Astrocyte (in vitro differentiated cells and primary cell): ENCODE data around the gene NR2F2. TPM values are rescaled to one million over a fixed set of nuclear protein-coding genes. Genes with fewer than 3 reads are reported as not detected.

Experiments used
- DNase-seq: peaks from one replicate; pipeline ENCODE4 v3.0.0-alpha.2; 2010; ENCODE audit warnings: low read depth
- FAIRE-seq: peaks from 2 replicates; lab custom pipeline; 2011; peaks lifted over from hg19 to GRCh38; lab: Jason Lieb, UNC
- H2AFZ ChIP-seq: 2 replicates; pipeline ENCODE4 v1.6.0; 2012; ENCODE audit warnings: low read depth, low read length, inconsistent platforms
- H3K27ac ChIP-seq: 2 replicates; pipeline ENCODE4 v1.5.1; 2011; ENCODE audit warnings: low read depth, low read length, inconsistent platforms
- H3K27me3 ChIP-seq: 2 replicates; pipeline ENCODE4 v1.6.0; 2011; ENCODE audit warnings: low read length, inconsistent platforms; ENCODE audit not compliant: insufficient read depth
- H3K36me3 ChIP-seq: 2 replicates; pipeline ENCODE4 v1.5.1; 2011; ENCODE audit warnings: low read length, inconsistent platforms; ENCODE audit not compliant: insufficient read depth
- H3K4me1 ChIP-seq: 2 replicates; pipeline ENCODE4 v1.5.1; 2011; ENCODE audit warnings: low read length, inconsistent platforms; ENCODE audit not compliant: insufficient read depth
- H3K4me2 ChIP-seq: 2 replicates; pipeline ENCODE4 v1.6.0; 2012; ENCODE audit warnings: low read length, inconsistent platforms
- H3K4me3 ChIP-seq: 2 replicates; pipeline ENCODE4 v1.5.1; 2011; ENCODE audit warnings: low read depth, mild to moderate bottlenecking, low read length, inconsistent platforms; ENCODE audit not compliant: insufficient read depth
- H3K79me2 ChIP-seq: 2 replicates; pipeline ENCODE4 v1.6.0; 2012; ENCODE audit warnings: mild to moderate bottlenecking, low read length, inconsistent platforms; ENCODE audit not compliant: insufficient read depth
- H3K9ac ChIP-seq: 2 replicates; pipeline ENCODE4 v1.6.0; 2012; ENCODE audit warnings: mild to moderate bottlenecking, low read length, inconsistent platforms
- H3K9me3 ChIP-seq: 2 replicates; pipeline ENCODE4 v1.5.1; 2012; ENCODE audit warnings: low read depth, mild to moderate bottlenecking, low read length, inconsistent platforms; ENCODE audit not compliant: insufficient read depth
- H4K20me1 ChIP-seq: 2 replicates; pipeline ENCODE4 v1.6.0; 2012; ENCODE audit warnings: low read length, inconsistent platforms; ENCODE audit not compliant: insufficient read depth
- H3K27ac Mint-ChIP-seq: one replicate; pipeline ENCODE4 v1.8.0; 2021; ENCODE audit warnings: mild to moderate bottlenecking, mixed read lengths; ENCODE audit not compliant: unreplicated experiment
- H3K27me3 Mint-ChIP-seq: one replicate; pipeline ENCODE4 v1.8.0; 2021; ENCODE audit warnings: low read depth, mixed read lengths; ENCODE audit not compliant: unreplicated experiment
- H3K36me3 Mint-ChIP-seq: one replicate; pipeline ENCODE4 v1.8.0; 2021; ENCODE audit warnings: low read depth, mixed read lengths; ENCODE audit not compliant: unreplicated experiment
- H3K4me1 Mint-ChIP-seq: one replicate; pipeline ENCODE4 v1.8.0; 2021; ENCODE audit warnings: low read depth, mixed read lengths; ENCODE audit not compliant: unreplicated experiment
- H3K4me3 Mint-ChIP-seq: one replicate; pipeline ENCODE4 v1.8.0; 2021; ENCODE audit warnings: mild to moderate bottlenecking, moderate library complexity, mixed read lengths; ENCODE audit not compliant: unreplicated experiment
- H3K9me3 Mint-ChIP-seq: one replicate; pipeline ENCODE4 v1.8.0; 2021; ENCODE audit warnings: mild to moderate bottlenecking, mixed read lengths; ENCODE audit not compliant: unreplicated experiment
- CTCF ChIP-seq: IDR thresholded peaks from 2 replicates; pipeline ENCODE4 v1.5.1; 2011; ENCODE audit warnings: low read depth, mild to moderate bottlenecking, inconsistent platforms, low read length, moderate library complexity; ENCODE audit not compliant: insufficient read depth
- EZH2 ChIP-seq: IDR thresholded peaks from 2 replicates; pipeline ENCODE4 v1.6.1; 2012; ENCODE audit warnings: mild to moderate bottlenecking, low read length, inconsistent platforms; ENCODE audit not compliant: insufficient read depth
- total RNA-seq: library from RNA; stranded (reverse); gene quantifications from 2 replicates; pipeline ENCODE4 v1.2.1, GENCODE V29; 2021

The NR2F2 gene
- total RNA-seq, 1 donor from 2014 or later = 75.8 TPM

DNA sequence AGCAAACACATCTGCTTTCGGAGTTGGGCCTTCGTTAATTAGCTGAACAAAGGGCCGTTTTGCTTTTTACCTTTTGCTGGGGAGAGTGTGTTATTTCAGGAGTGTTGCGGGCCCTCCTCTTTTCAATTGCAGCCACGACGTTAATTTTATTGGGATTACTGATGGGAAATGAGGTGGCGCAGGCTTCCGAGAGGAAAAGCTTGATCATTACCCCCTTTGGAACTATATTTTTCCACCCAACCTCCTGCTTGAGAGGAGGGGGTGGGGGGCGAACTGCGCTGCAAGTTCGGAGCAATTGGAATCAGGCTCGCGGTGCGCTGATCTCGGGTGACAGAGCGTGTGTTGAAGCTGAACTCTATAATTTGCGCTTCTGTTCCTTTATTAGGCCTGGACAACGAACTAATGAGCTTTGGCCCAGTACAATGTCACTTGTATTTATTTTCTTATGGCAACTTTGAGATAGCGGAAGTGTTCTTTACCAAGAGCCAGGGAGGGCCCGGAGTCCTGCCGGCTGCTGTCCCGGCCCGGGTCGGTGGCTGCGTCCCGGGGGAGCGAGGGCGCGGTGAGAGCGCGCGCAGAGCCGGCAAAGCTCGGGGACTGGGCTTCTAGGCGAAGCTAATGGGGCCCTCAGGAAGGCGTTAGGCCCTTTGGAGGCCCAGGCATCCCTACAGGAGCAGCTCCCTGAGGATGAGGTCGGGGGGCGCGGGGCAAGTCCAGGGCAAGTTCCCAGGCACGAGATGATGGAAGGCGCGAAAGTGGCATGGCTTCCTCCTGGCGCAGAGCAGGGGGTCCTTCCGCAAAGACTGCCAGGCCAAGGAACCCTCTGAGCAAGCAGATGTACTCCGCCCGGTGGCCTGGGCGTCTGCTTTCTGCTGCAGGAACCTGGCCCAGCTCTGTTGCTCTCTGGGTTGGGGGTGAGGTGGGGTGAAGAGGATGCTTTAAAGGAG, 12.9 kb downstream of the NR2F2 start:
- peaks cover 41% of the 10 kb centered on the region for H4K20me1 ChIP-seq
- H3K27ac ChIP-seq = peak overlapping the region; percentile 90
- TF ChIP-seq EZH2 (no peak), CTCF (no peak)
- peaks cover 25% of the 10 kb centered on the region for H3K36me3 ChIP-seq
- peaks cover 99% of the 10 kb centered on the region for H3K79me2 ChIP-seq
- peak overlapping the region; percentile 77 for H3K4me3 Mint-ChIP-seq
- H3K4me2 ChIP-seq = peak overlapping the region; percentile 93
- no peak for FAIRE-seq
- H3K4me3 ChIP-seq = peak overlapping the region; percentile 52
- peaks cover 16% of the 10 kb centered on the region for H3K9me3 Mint-ChIP-seq
- no peaks in the 10 kb centered on the region for H3K27me3 ChIP-seq
- no peaks in the 10 kb centered on the region for H3K9me3 ChIP-seq
- peak overlapping the region; percentile 72 for H3K27ac Mint-ChIP-seq
- H3K9ac ChIP-seq = peak overlapping the region; percentile 96
- no peak overlapping the region for H2AFZ ChIP-seq
- peaks cover 31% of the 10 kb centered on the region for H3K36me3 Mint-ChIP-seq
- H3K4me1 ChIP-seq = peaks cover 65% of the 10 kb centered on the region
- peaks cover 57% of the 10 kb centered on the region for H3K27me3 Mint-ChIP-seq
- peaks cover 56% of the 10 kb centered on the region for H3K4me1 Mint-ChIP-seq
- peak; percentile 38 for DNase-seq

DNA sequence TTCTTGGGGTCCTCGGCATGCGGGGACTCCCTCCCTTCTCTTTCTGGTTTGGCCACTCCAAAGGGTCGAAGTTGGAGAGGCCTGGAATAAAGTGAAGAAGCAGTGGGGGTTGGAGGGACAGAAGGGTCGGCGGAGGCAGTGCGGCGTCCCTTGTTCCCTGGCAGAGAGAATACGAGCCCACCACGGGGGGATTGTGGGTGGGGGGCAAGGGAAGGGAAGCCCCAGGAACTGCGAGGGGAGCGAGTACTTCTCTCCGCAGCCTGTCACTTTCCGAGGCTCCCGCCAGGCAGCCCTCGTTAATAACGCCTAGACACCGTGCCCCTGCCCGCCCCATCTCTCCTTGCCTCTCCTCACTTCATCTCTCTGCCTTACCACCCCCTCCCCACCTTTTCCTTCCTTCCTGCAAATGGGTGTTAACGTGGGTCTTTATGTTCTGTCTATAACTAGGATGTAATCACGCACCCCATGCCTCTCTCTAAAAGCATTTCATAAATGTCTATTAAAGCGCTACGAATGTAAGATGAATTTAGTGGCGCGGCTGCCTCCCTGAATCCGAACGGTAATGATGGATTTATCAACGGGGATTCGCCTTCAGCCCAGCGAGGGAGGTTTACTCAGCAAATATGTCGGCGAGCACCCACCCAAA, 13.7 kb downstream of the NR2F2 start:
- H3K27me3 Mint-ChIP-seq = peaks cover 63% of the 10 kb centered on the region
- Histone ChIP-seq H3K9ac (peak overlapping the region; percentile 96), H3K4me2 (peak overlapping the region; percentile 93), H3K9me3 (no peaks in the 10 kb centered on the region), H3K79me2 (peaks cover 99% of the 10 kb centered on the region), H3K4me1 (peaks cover 72% of the 10 kb centered on the region), H3K36me3 (peaks cover 32% of the 10 kb centered on the region), H4K20me1 (peaks cover 47% of the 10 kb centered on the region), H3K27me3 (no peaks in the 10 kb centered on the region), H3K4me3 (peak overlapping the region; percentile 55), H3K27ac (peak overlapping the region; percentile 90), H2AFZ (no peak overlapping the region)
- peak overlapping the region; percentile 72 for H3K27ac Mint-ChIP-seq
- H3K9me3 Mint-ChIP-seq = peaks cover 16% of the 10 kb centered on the region
- TF ChIP-seq EZH2 (no peak), CTCF (no peak)
- peaks cover 52% of the 10 kb centered on the region for H3K4me1 Mint-ChIP-seq
- FAIRE-seq (no peak), DNase-seq (no peak)
- H3K4me3 Mint-ChIP-seq = peak overlapping the region; percentile 77
- peaks cover 34% of the 10 kb centered on the region for H3K36me3 Mint-ChIP-seq
